Measurements from ENCODE around the gene ACTL7B.

GRCh38 chr9:108900176-108900575, 44.4 kb upstream of the ACTL7B start:
- TF ChIP-seq CTCF (IDR thresholded peaks at IDR 0.05) (no peak), POLR2A (IDR thresholded peaks at IDR 0.05; ENCODE audit: low read depth) (no peak), POLR2AphosphoS5 (IDR thresholded peaks at IDR 0.05) (no peak), EP300 (IDR thresholded peaks at IDR 0.05) (no peak)
